Measurements from ENCODE around the gene B3GAT2. TPM values are rescaled to one million over a fixed set of nuclear protein-coding genes. Genes with fewer than 3 reads are reported as not detected.
A peak's percentile ranks its signal among the peaks of the same experiment; 100 is the strongest.

B3GAT2 gene
- total RNA-seq (2021; ENCODE audit: unreplicated experiment) (not detected), Bru-seq, nascent RNA (percentile 8 among the genes with signal in this experiment), BruChase-seq, experiment 1, labeled RNA remaining after a 6-hour chase (percentile 1 among the genes with signal in this experiment), BruChase-seq, experiment 2, labeled RNA remaining after a 2-hour chase (percentile 6 among the genes with signal in this experiment)
- 0.11 and 0.22 TPM in 2 replicates for polyA plus RNA-seq (2012)
- long read RNA-seq, result 0 reads

GRCh38 chr6:70956451-70957283 lies at the start of gene B3GAT2:
B3GAT2 (minus strand) TSS chr6:70957060; CDS start chr6:70956429, 631 bp downstream.
- RAD21 ChIA-PET (ENCODE audit: low non-redundant PET in 1 of 2, low total read pairs in 2 of 2, uncharacterized antibody in 2 of 2, unreplicated experiment in 2 of 2), result interaction anchor here (0.9 to 2.2 kb wide), 3 partner anchors 436 to 736 kb away, joined by 5 to 8 read pairs (median 5); no protein-coding TSS in a partner anchor

More at GRCh38 chr6:70956451-70957283, at the start of gene B3GAT2:
- CTCF ChIA-PET, result interaction anchor here (0.7 to 2.2 kb wide), 11 partner anchors 25 to 736 kb away, joined by 3 to 38 read pairs (median 4); no protein-coding TSS in a partner anchor
- BruUV-seq (replicated peaks), result no TSS peak
- no peak within 1 kb of the TSS for H3K27ac ChIP-seq (ENCODE audit: low read depth, low read length)
- peak within 1 kb of the TSS; percentile 53 for H3K4me2 ChIP-seq (ENCODE audit: low read length)
- no peak within 1 kb of the TSS for H2AFZ ChIP-seq (ENCODE audit: low read depth, low read length, poor library complexity, severe bottlenecking)
- H3K9ac ChIP-seq (ENCODE audit: low read length), result no peak within 1 kb of the TSS
- ATAC-seq (no peak), DNase-seq (ENCODE audit: low read depth, low spot score) (no peak)
- no peaks in the 10 kb centered on the region for H3K36me3 ChIP-seq (ENCODE audit: control insufficient read depth in 1 of 2, insufficient read depth in 2 of 2, low read length in 2 of 2)
- H4K20me1 ChIP-seq (ENCODE audit: insufficient read depth), result no peaks in the 10 kb centered on the region
- TF ChIP-seq MAX (IDR thresholded peaks at IDR 0.05) (no peak), SIN3A (IDR thresholded peaks at IDR 0.05; ENCODE audit: low read depth) (no peak), REST (IDR thresholded peaks at IDR 0.05; ENCODE audit: low read depth) (no peak), YY1 (IDR thresholded peaks at IDR 0.05; ENCODE audit: extremely low read depth, insufficient replicate concordance, low read depth, low read length) (no peak), POLR2A (IDR thresholded peaks at IDR 0.05; ENCODE audit: borderline replicate concordance, extremely low read depth, insufficient read depth, insufficient read length) (no peak), CEBPB (IDR thresholded peaks at IDR 0.05; ENCODE audit: low read depth) (no peak), ATF3 (IDR thresholded peaks at IDR 0.05) (no peak), TCF7L2 (IDR thresholded peaks at IDR 0.05; ENCODE audit: borderline replicate concordance, extremely low read depth, insufficient read depth, insufficient read length) (no peak), ELF1 (IDR thresholded peaks at IDR 0.05; ENCODE audit: borderline replicate concordance, low read depth) (no peak)
- no peaks in the 10 kb centered on the region for H3K9me3 ChIP-seq (ENCODE audit: control insufficient read depth in 1 of 2, insufficient read depth in 1 of 2, low read depth in 1 of 2, low read length in 2 of 2)
- no peak within 1 kb of the TSS for H3K4me3 ChIP-seq (replicated peaks in 1 of 2; ENCODE audit: low read depth in 1 of 2, low read length in 2 of 2)
- H3K27me3 ChIP-seq (ENCODE audit: insufficient read depth, low read length), result peaks cover 15% of the 10 kb centered on the region; the same call in 1 of the 2 replicates
- POLR2A ChIA-PET, result interaction anchor here (1.0 kb wide), 1 partner anchor 736 kb away, joined by 3 read pairs; no protein-coding TSS in a partner anchor
- no peaks in the 10 kb centered on the region for H3K9me2 ChIP-seq (ENCODE audit: insufficient read depth)
- peaks cover 3 to 5% of the 10 kb centered on the region in 2 experiments; a peak in 2 of 4 replicates for H3K4me1 ChIP-seq (ENCODE audit: control insufficient read depth in 1 of 2, insufficient read depth in 2 of 2, low read length in 2 of 2)
- H3K79me2 ChIP-seq (ENCODE audit: insufficient read depth, low read length), result no peaks in the 10 kb centered on the region
- intact Hi-C loops (cut with micrococcal nuclease), result loop anchor here (1.0 to 10.0 kb wide), 4 partner anchors 250 to 734 kb away; partner anchors contain the start of gene COL9A1
